Endothelial cell (in vitro differentiated cells): ENCODE results near the gene P4HA3. TPM values are rescaled to one million over a fixed set of nuclear protein-coding genes. Genes with fewer than 3 reads are reported as not detected.
A peak's percentile ranks its signal among the peaks of the same experiment; 100 is the strongest.
"Not testable (repeated sequence)": the region's sequence is repeated elsewhere in the genome, so short reads cannot be mapped to it uniquely, and the experiment has no call there.

ENCODE experiments used
- DNase-seq: peaks from one replicate; pipeline ENCODE4 v3.0.0; 2021; ENCODE audit warnings: low spot score
- H3K27ac Mint-ChIP-seq: one replicate; pipeline ENCODE4 v1.8.0; 2021; ENCODE audit warnings: mixed read lengths, inconsistent platforms; ENCODE audit not compliant: unreplicated experiment
- H3K27me3 Mint-ChIP-seq: one replicate; pipeline ENCODE4 v1.8.0; 2021; ENCODE audit warnings: mild to moderate bottlenecking, moderate library complexity, mixed read lengths, inconsistent platforms; ENCODE audit not compliant: unreplicated experiment
- H3K36me3 Mint-ChIP-seq: one replicate; pipeline ENCODE4 v1.8.0; 2021; ENCODE audit warnings: mild to moderate bottlenecking, low read depth, mixed read lengths, inconsistent platforms; ENCODE audit not compliant: unreplicated experiment
- H3K4me1 Mint-ChIP-seq: one replicate; pipeline ENCODE4 v1.8.0; 2021; ENCODE audit warnings: mild to moderate bottlenecking, mixed read lengths, inconsistent platforms; ENCODE audit not compliant: unreplicated experiment
- H3K4me3 Mint-ChIP-seq: one replicate; pipeline ENCODE4 v1.8.0; 2021; ENCODE audit warnings: mild to moderate bottlenecking, mixed read lengths, inconsistent platforms; ENCODE audit not compliant: unreplicated experiment
- H3K9me3 Mint-ChIP-seq: one replicate; pipeline ENCODE4 v1.8.0; 2021; ENCODE audit warnings: mixed read lengths, inconsistent platforms; ENCODE audit not compliant: unreplicated experiment
- total RNA-seq: library from RNA; stranded (reverse); fragmentation: NEBNext Ultra II Directional; extraction: Animal tissue kit (Norgen Biotek cat#: 25700); gene quantifications from one replicate; pipeline ENCODE4 v1.2.1, GENCODE V29; 2021; ENCODE audit not compliant: unreplicated experiment
- TF ChIP-seq, protein P1 (sequence below): fragments of 200-600 bp; sonication (generic); IDR thresholded peaks from one replicate; pipeline ENCODE4 v1.5.0; 2021; ENCODE audit warnings: antibody characterized with exemption; ENCODE audit not compliant: unreplicated experiment

Gene P4HA3
- total RNA-seq, 1 donor from 2014 or later = 0.64 TPM

DNA sequence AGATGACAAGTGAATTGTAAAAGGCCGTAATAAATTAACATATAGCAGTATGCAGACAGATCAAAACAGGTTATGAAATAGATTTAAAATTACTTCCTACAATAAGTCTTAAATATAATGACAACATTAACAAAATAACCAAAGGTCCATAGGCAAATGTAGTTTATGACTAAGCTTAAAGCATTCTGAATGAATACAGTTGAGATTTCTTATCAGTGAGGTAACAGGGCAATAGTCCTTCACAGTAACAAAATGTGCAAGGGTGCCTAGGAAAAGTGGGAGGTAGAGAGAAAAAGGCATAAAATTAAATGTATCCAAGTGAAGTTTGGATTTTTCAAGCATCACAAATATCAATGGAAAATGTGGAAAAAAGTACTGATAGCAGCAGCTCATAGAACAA is 20.9 kb upstream of the P4HA3 start:
- Mint-ChIP-seq H3K4me1 (peaks cover 5% of the 10 kb centered on the region), H3K27ac (no peak overlapping the region), H3K27me3 (no peaks in the 10 kb centered on the region), H3K36me3 (peaks cover 21% of the 10 kb centered on the region), H3K9me3 (no peaks in the 10 kb centered on the region), H3K4me3 (no peak overlapping the region)
- TF ChIP-seq, protein P1, sequence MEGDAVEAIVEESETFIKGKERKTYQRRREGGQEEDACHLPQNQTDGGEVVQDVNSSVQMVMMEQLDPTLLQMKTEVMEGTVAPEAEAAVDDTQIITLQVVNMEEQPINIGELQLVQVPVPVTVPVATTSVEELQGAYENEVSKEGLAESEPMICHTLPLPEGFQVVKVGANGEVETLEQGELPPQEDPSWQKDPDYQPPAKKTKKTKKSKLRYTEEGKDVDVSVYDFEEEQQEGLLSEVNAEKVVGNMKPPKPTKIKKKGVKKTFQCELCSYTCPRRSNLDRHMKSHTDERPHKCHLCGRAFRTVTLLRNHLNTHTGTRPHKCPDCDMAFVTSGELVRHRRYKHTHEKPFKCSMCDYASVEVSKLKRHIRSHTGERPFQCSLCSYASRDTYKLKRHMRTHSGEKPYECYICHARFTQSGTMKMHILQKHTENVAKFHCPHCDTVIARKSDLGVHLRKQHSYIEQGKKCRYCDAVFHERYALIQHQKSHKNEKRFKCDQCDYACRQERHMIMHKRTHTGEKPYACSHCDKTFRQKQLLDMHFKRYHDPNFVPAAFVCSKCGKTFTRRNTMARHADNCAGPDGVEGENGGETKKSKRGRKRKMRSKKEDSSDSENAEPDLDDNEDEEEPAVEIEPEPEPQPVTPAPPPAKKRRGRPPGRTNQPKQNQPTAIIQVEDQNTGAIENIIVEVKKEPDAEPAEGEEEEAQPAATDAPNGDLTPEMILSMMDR = no peak
- no peak for DNase-seq

DNA sequence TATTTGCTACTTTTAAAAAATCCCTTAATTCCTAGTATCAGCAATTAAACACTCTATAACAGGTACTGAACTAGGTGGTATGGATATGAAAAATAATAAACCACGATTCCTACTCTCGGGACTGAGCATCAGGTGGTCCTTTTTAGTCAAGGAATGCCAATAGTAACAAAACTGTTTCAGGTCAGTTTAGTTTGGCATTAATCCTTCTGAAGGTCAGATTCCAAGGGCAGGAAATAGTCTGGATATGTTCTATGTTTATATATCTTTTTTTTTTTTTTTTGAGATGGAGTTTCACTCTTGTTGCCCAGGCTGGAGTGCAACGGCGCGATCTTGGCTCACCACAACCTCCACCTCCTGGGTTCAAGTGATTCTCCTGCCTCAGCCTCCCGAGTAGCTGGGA is 19.6 kb upstream of the P4HA3 start:
- not testable (repeated sequence) for H3K27me3 Mint-ChIP-seq, H3K9me3 Mint-ChIP-seq, DNase-seq, H3K27ac Mint-ChIP-seq, H3K4me3 Mint-ChIP-seq
- peaks cover 14% of the 10 kb centered on the region for H3K36me3 Mint-ChIP-seq
- peaks cover 18% of the 10 kb centered on the region for H3K4me1 Mint-ChIP-seq

DNA sequence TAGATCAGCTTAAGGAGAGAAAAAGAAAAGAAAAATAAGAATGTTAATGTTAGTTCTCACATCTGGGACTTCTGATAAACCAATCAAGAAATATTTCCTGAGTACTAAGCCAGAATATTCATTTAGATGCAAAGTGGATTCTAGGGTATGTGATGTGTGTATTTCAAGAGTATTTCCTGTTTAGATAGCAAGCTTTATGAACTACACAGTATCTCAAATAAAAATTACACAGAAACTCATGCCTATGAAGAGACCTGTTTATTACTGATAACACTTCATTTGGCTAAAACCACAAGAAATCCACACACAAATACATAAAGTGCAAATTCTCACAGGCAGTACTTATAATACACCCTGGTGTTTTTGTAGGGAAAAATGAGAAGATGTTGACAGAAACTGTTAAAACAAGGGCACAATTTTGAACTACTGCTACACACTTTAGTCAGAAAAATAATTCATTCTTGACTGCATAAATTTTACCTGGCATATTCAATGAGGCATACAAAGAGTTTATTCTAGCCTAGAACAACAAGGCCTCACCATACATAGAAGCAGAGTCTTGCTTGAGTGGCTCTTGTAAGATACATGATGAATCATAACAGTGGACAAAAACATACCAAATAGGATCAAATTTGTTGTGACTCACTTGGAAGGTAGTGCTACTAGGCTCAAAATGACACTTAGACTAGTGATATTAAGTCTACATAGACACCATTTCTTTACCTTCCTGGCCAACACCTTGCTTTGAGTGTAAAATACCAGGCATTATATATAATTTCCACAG is 18.8 kb upstream of the P4HA3 start:
- Mint-ChIP-seq H3K36me3 (peaks cover 14% of the 10 kb centered on the region), H3K4me1 (peaks cover 18% of the 10 kb centered on the region), H3K27ac (no peak overlapping the region), H3K9me3 (no peaks in the 10 kb centered on the region), H3K4me3 (no peak overlapping the region), H3K27me3 (no peaks in the 10 kb centered on the region)
- DNase-seq = no peak
- TF ChIP-seq, protein P1 = no peak

DNA sequence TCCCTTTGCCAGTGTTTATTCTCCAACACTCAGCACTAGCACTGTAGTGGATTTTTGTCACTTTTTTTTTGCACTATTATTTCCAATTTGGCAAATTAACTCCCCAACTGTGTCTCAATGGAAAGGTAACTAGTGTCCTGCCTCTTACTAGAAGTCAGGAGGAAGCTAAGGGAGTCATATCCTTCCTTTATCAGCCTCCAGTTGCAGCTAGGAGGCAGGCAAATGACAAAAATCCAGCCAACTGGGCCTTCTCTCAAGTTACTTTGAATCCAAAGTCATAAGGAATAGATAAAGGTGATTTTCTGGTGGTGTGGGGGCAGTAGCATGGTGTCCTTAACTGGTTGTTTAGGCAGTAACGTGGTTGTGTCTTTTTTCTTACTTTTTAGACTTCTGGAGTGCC is 15.6 kb upstream of the P4HA3 start:
- Mint-ChIP-seq H3K4me1 (peaks cover 18% of the 10 kb centered on the region), H3K4me3 (no peak overlapping the region), H3K9me3 (no peaks in the 10 kb centered on the region), H3K27ac (peak overlapping the region; percentile 57), H3K36me3 (peaks cover 14% of the 10 kb centered on the region), H3K27me3 (no peaks in the 10 kb centered on the region)
- DNase-seq = no peak
- TF ChIP-seq, protein P1 = no peak

GRCh38 chr11:74326665-74327064 is 15.2 kb upstream of the P4HA3 start:
- TF ChIP-seq, protein P1 = no peak
- H3K36me3 Mint-ChIP-seq = peaks cover 14% of the 10 kb centered on the region
- peaks cover 18% of the 10 kb centered on the region for H3K4me1 Mint-ChIP-seq
- H3K27ac Mint-ChIP-seq = peak overlapping the region; percentile 57
- no peak for DNase-seq
- H3K4me3 Mint-ChIP-seq = no peak overlapping the region
- H3K27me3 Mint-ChIP-seq = no peaks in the 10 kb centered on the region
- no peaks in the 10 kb centered on the region for H3K9me3 Mint-ChIP-seq
